ENCODE data around the gene FBF1.

- no peak for TF ChIP-seq POLR2AphosphoS5 (IDR thresholded peaks at IDR 0.05; ENCODE audit: low read depth, low read length)
- no peak for TF ChIP-seq TAF1 (IDR thresholded peaks at IDR 0.05; ENCODE audit: borderline replicate concordance, insufficient read depth, low read length)
Measured at GRCh38 chr17:75888484-75888883, 52.4 kb downstream of the FBF1 start.

All from PFSK-1 (cell line).